Left lung (tissue), 14 donors: ENCODE measurements around the gene SLC39A2. TPM values are rescaled to one million over a fixed set of nuclear protein-coding genes. Genes with fewer than 3 reads are reported as not detected.
"Not testable (repeated sequence)": the region's sequence is repeated elsewhere in the genome, so short reads cannot be mapped to it uniquely, and the experiment has no call there.

Source experiments
- ATAC-seq: fragments of 200-7000 bp; cut with Tn5 transposase; one replicate; pipeline ENCODE4 v1.9.1; 2020; ENCODE audit warnings: moderate library complexity
- DNase-seq, 4 donors: peaks; one replicate each; pipeline ENCODE4 v3.0.0-alpha.2; 2013 to 2020
- H3K27ac ChIP-seq, 2 donors: fragments of 200-600 bp; sonication (generic) in 1 of 2; one replicate each; pipeline versions ENCODE4 v1.5.0 to v1.8.0; 2020 to 2021
- H3K27me3 ChIP-seq, 2 donors: fragments of 200-600 bp; sonication (generic) in 1 of 2; one replicate each; pipeline versions ENCODE4 v1.5.0 to v1.8.0; 2020 to 2021
- H3K36me3 ChIP-seq, 2 donors: fragments of 200-600 bp; sonication (generic) in 1 of 2; one replicate each; pipeline versions ENCODE4 v1.5.0 to v1.8.0; 2020 to 2021
- H3K4me1 ChIP-seq, 2 donors: fragments of 200-600 bp; one replicate each; pipeline ENCODE4 v1.8.0; 2021
- H3K4me3 ChIP-seq, 2 donors: fragments of 200-600 bp; sonication (generic) in 1 of 2; one replicate each; pipeline versions ENCODE4 v1.5.0 to v1.8.0; 2020 to 2021; ENCODE audit warnings: mild to moderate bottlenecking in 1 of 2
- H3K9me3 ChIP-seq, 2 donors: fragments of 200-600 bp; sonication (generic) in 1 of 2; one replicate each; pipeline versions ENCODE4 v1.5.0 to v1.8.0; 2020 to 2021
- intact Hi-C, 2 donors: fragments of 100-400 bp; cut with DNase I; formaldehyde crosslinking; loops; one replicate each; pipeline versions ENCODE4 v1.11.2 to v1.14.2; 2022
- long read RNA-seq, 12 donors: library from polyadenylated mRNA in 2 of 12; unstranded in 2 of 12; transcript quantifications; one replicate each; pipeline ENCODE4 v2.0.0 and lab custom pipeline, GENCODE V29; 2019 to 2026
- polyA plus RNA-seq, 6 donors: library from polyadenylated mRNA; unstranded; fragments of 120-200 nt; gene quantifications; one replicate each; pipeline ENCODE4 v1.2.1, GENCODE V29; 2013; ENCODE audit not compliant: insufficient read length in 6 of 6
- total RNA-seq, 2 donors: library from RNA; stranded (reverse); fragmentation: NEBNext Ultra II Directional; extraction: Animal tissue kit (Norgen Biotek cat#: 25700); gene quantifications; one replicate each; pipeline ENCODE4 v1.2.1, GENCODE V29; 2021
- TF ChIP-seq, protein P1 (sequence below), 2 donors: fragments of 200-600 bp; sonication (generic) in 1 of 2; IDR thresholded peaks; one replicate each; pipeline versions ENCODE4 v1.5.0 to v1.8.0; 2021; ENCODE audit warnings: antibody characterized with exemption in 2 of 2
- donor health status: DM: no; HTN: yes; CAD: no.
- donor health status: DM: no; HTN: no; CAD: no.

SLC39A2 gene, protein sequence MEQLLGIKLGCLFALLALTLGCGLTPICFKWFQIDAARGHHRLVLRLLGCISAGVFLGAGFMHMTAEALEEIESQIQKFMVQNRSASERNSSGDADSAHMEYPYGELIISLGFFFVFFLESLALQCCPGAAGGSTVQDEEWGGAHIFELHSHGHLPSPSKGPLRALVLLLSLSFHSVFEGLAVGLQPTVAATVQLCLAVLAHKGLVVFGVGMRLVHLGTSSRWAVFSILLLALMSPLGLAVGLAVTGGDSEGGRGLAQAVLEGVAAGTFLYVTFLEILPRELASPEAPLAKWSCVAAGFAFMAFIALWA
- total RNA-seq (under 1 TPM in 1 of 2 donors, not detected in 1; 0.35 TPM), polyA plus RNA-seq (under 1 TPM in 5 of 6 donors, not detected in 1; 0.10 to 0.50 (median 0.21) TPM)
- long read RNA-seq, donor 1 = 0 reads
- long read RNA-seq, donor 2 = 0 reads
- long read RNA-seq, donor 3 = 0 reads
- long read RNA-seq, donor 4 = 0 reads
- long read RNA-seq, donor 5 = 0 reads
- long read RNA-seq, donor 6 = 0 reads
- long read RNA-seq, donor 7 = 0 reads
- long read RNA-seq, donor 8 = 0 reads
- long read RNA-seq, donor 9 = 0 reads
- long read RNA-seq, donor 10 = 0 reads
- long read RNA-seq, donor 11 = 0 reads
- long read RNA-seq, donor 12 = 0 reads

GRCh38 chr14:20998674-20999366 lies at the start of gene SLC39A2:
Gene SLC39A2 (plus strand): TSS chr14:20999293. CDS start chr14:20999447, 154 bp downstream.
- Histone ChIP-seq H3K27me3 (no peaks in the 10 kb centered on the region), H3K4me3 (no peak within 1 kb of the TSS), H3K36me3 (peaks cover 0 to 42% of the 10 kb centered on the region in 2 donors), H3K4me1 (no peaks in the 10 kb centered on the region), H3K27ac (peak within 1 kb of the TSS in 1 of 2 donors; percentile 33), H3K9me3 (no peaks in the 10 kb centered on the region)
- TF ChIP-seq, protein P1, sequence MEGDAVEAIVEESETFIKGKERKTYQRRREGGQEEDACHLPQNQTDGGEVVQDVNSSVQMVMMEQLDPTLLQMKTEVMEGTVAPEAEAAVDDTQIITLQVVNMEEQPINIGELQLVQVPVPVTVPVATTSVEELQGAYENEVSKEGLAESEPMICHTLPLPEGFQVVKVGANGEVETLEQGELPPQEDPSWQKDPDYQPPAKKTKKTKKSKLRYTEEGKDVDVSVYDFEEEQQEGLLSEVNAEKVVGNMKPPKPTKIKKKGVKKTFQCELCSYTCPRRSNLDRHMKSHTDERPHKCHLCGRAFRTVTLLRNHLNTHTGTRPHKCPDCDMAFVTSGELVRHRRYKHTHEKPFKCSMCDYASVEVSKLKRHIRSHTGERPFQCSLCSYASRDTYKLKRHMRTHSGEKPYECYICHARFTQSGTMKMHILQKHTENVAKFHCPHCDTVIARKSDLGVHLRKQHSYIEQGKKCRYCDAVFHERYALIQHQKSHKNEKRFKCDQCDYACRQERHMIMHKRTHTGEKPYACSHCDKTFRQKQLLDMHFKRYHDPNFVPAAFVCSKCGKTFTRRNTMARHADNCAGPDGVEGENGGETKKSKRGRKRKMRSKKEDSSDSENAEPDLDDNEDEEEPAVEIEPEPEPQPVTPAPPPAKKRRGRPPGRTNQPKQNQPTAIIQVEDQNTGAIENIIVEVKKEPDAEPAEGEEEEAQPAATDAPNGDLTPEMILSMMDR (IDR thresholded peaks at IDR 0.05) = no peak
- peak in 2 of 4 donors; percentile 63 to 69 for DNase-seq
- intact Hi-C loops = no loop called here
- ATAC-seq = peak; percentile 94

- peak within 1 kb of the TSS in 1 of 2 donors; percentile 82 for H3K27ac ChIP-seq
- H3K4me3 ChIP-seq, H3K27me3 ChIP-seq, H3K9me3 ChIP-seq, intact Hi-C loops, DNase-seq, H3K36me3 ChIP-seq: not testable (repeated sequence)
- H3K4me1 ChIP-seq = peaks cover 0 to 14% of the 10 kb centered on the region in 2 donors
- ATAC-seq = peak; percentile 44
Measured at GRCh38 chr14:20954736-20955537, 44.2 kb upstream of the SLC39A2 start, which contains the start of gene RNASE2. Gene RNASE2 (plus strand): TSS chr14:20955487. CDS start chr14:20955772, 285 bp downstream.

DNA sequence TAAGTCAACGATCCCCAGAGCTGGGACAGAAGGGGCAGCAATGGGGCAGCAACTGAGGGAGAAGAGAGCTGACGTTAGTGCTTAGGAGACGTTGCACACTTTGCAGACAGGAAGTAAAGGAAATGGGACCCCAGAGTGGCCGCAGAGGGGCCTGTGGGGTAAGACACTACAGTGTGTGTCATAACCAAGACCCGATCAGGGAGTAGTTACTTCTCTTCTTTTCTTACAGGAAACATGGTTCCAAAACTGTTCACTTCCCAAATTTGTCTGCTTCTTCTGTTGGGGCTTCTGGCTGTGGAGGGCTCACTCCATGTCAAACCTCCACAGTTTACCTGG lies 43.6 kb upstream of the SLC39A2 start:
- H3K9me3 ChIP-seq = not testable (repeated sequence)

DNA sequence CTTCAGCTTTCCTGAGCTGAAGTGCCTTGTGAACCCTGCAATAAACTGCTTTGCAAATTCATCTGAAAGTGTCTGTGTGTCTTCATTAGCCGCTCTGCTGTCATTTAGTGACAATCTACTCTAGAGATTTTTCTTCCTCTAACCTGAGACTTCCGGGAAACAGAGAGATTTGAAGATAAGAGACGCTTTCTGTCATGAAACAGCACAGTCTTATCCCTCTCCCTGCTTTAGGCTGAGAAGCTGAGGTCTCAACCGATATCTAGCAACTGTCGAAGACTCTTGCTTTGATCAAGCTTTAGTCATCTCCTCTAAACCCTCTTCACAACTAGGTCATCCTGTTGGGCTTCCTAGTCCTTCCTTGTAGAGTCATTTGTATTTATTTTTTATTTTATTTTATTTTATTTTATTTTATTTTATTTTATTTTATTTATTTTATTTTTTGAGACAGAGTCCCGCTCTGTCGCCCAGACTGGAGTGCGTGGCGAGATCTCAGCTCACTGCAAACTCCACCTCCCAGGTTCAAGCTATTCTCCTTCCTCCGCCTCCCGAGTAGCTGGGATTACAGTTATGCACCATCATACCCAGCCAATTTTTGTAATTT lies 42.6 kb upstream of the SLC39A2 start:
- Histone ChIP-seq H3K4me1 (peaks cover 0 to 22% of the 10 kb centered on the region in 2 donors), H3K27me3 (no peaks in the 10 kb centered on the region), H3K27ac (peak overlapping the region in 1 of 2 donors; percentile 82), H3K36me3 (no peaks in the 10 kb centered on the region), H3K9me3 (no peaks in the 10 kb centered on the region), H3K4me3 (no peak overlapping the region)
- ATAC-seq (no peak), DNase-seq (no peak)
- TF ChIP-seq, protein P1 (IDR thresholded peaks at IDR 0.05) = no peak
- intact Hi-C loops = no loop called here

More for the DNA sequence above, 43.6 kb upstream of the SLC39A2 start:
- intact Hi-C loops, H3K27me3 ChIP-seq, H3K4me3 ChIP-seq, H3K36me3 ChIP-seq: not testable (repeated sequence)
- DNase-seq = peak in 1 of 4 donors; percentile 71
- ATAC-seq = peak; percentile 31
- Histone ChIP-seq H3K4me1 (peaks cover 0 to 15% of the 10 kb centered on the region in 2 donors), H3K27ac (peak overlapping the region in 1 of 2 donors; percentile 82)

GRCh38 chr14:20958946-20959345 lies 40.1 kb upstream of the SLC39A2 start:
- DNase-seq, H3K36me3 ChIP-seq, intact Hi-C loops, H3K27me3 ChIP-seq, H3K9me3 ChIP-seq, H3K27ac ChIP-seq, H3K4me3 ChIP-seq, ATAC-seq: not testable (repeated sequence)
- H3K4me1 ChIP-seq = peaks cover 0 to 25% of the 10 kb centered on the region in 2 donors

DNA sequence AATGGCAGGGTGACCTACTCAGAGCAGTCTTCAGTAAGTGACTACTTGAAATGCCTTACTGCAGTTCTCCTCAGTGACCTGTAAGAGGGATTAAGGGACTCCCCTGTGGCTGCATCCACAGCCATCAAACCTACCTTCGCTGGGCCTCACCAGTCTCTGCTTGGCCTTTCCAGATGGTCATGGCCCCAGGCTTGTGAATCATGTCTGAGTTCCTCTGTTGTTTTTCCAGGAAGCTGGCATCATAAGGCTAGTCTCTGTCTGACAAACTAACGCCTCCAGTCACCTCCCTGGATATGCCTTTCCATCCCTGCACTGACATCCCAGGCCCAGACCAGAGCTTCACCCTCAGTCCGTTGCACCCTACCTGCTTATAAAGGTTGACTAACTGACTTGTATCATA lies 29.8 kb upstream of the SLC39A2 start:
- Histone ChIP-seq H3K27me3 (no peaks in the 10 kb centered on the region), H3K9me3 (no peaks in the 10 kb centered on the region), H3K36me3 (no peaks in the 10 kb centered on the region), H3K27ac (no peak overlapping the region), H3K4me1 (peaks cover 0 to 15% of the 10 kb centered on the region in 2 donors), H3K4me3 (no peak overlapping the region)
- ATAC-seq (no peak), DNase-seq (no peak)
- intact Hi-C loops = no loop called here
- TF ChIP-seq, protein P1 (IDR thresholded peaks at IDR 0.05) = no peak
